Spleen (tissue), 11 donors: ENCODE data around the gene PEAK1. TPM values are rescaled to one million over a fixed set of nuclear protein-coding genes. Genes with fewer than 3 reads are reported as not detected.

Source experiments
- DNase-seq: peaks from one replicate; pipeline ENCODE4 v3.0.0-alpha.2; 2020
- H3K27ac ChIP-seq, 8 donors: fragments of 200-600 bp; sonication (generic) in 7 of 8; 1 replicate in 4 of 8; 2 replicates in 4 of 8; pipeline versions ENCODE4 v1.5.0 to v1.8.0; 2016 to 2021; ENCODE audit warnings: inconsistent platforms in 4 of 8, mild to moderate bottlenecking in 4 of 8, moderate library complexity in 1 of 8
- H3K27me3 ChIP-seq, 7 donors: fragments of 200-600 bp; sonication (generic) in 6 of 7; replicated peaks in 1 of 7; 1 replicate in 4 of 7; 2 replicates in 3 of 7; pipeline versions ENCODE4 v1.5.0 to v1.8.0; 2016 to 2021; ENCODE audit warnings: inconsistent platforms in 3 of 7, mild to moderate bottlenecking in 1 of 7
- H3K36me3 ChIP-seq, 6 donors: fragments of 200-600 bp; sonication (generic) in 5 of 6; 1 replicate in 4 of 6; 2 replicates in 2 of 6; pipeline versions ENCODE4 v1.5.0 to v1.8.0; 2016 to 2021; ENCODE audit warnings: inconsistent platforms in 2 of 6
- H3K4me1 ChIP-seq, 6 donors: fragments of 200-600 bp; sonication (generic) in 5 of 6; 1 replicate in 3 of 6; 2 replicates in 3 of 6; pipeline versions ENCODE4 v1.5.0 to v1.8.0; 2016 to 2021; ENCODE audit warnings: inconsistent platforms in 3 of 6
- H3K4me3 ChIP-seq, 8 donors: fragments of 200-600 bp; sonication (generic) in 7 of 8; 1 replicate in 4 of 8; 2 replicates in 4 of 8; pipeline versions ENCODE4 v1.5.0 to v1.8.0; 2016 to 2021; ENCODE audit warnings: inconsistent platforms in 4 of 8, mild to moderate bottlenecking in 4 of 8, moderate library complexity in 2 of 8
- H3K9me3 ChIP-seq, 8 donors: fragments of 200-600 bp; sonication (generic) in 7 of 8; 1 replicate in 4 of 8; 2 replicates in 4 of 8; pipeline versions ENCODE4 v1.5.0 to v1.8.0; 2016 to 2021; ENCODE audit warnings: inconsistent platforms in 4 of 8
- POLR2A ChIP-seq, 3 donors: fragments of 450-650 bp; IDR thresholded peaks; one replicate each; pipeline ENCODE4 v1.5.1; 2017; ENCODE audit warnings: antibody characterized with exemption in 3 of 3, mild to moderate bottlenecking in 1 of 3
- POLR2AphosphoS5 ChIP-seq, 3 donors: sonication (generic); formaldehyde crosslinking; IDR thresholded peaks; one replicate each; pipeline ENCODE4 v1.5.1; 2017; ENCODE audit warnings: antibody characterized with exemption in 3 of 3
- whole genome bisulfite sequencing, 5 donors: extraction: QIAGEN DNeasy Blood & Tissue Kit in 3 of 5; methylation state at CpG; one replicate each; pipeline versions ENCODE4 v1.1.5 to v1.1.7; 2013 to 2018; 5-methylcytosine and 5-hydroxymethylcytosine counted together
- intact Hi-C: fragments of 100-400 bp; cut with DNase I; formaldehyde crosslinking; loops from one replicate; pipeline ENCODE4 v1.15.0; 2023; ENCODE audit warnings: low total_unique reads
- polyA plus RNA-seq, 3 donors: library from polyadenylated mRNA; stranded (reverse); fragments of 200-250 nt; gene quantifications; one replicate each; pipeline ENCODE4 v1.2.1, GENCODE V29; 2013
- total RNA-seq, 7 donors: library from RNA; depleted of rRNA in 3 of 7; stranded (reverse); fragments of >200 nt in 3 of 7; fragmentation: NEBNext Ultra II Directional in 4 of 7; extraction: Animal tissue kit (Norgen Biotek cat#: 25700) in 4 of 7; gene quantifications; one replicate each; pipeline versions ENCODE4 v1.1.0 to v1.2.1, GENCODE V29; 2016 to 2021
- TF ChIP-seq, protein P1 (sequence below), 11 experiments: fragments of 200-600 bp in 7 of 11; fragments of 450-650 bp in 4 of 11; sonication (generic) in 4 of 11; IDR thresholded peaks in 8 of 11; conservative IDR thresholded peaks in 3 of 11; 1 replicate in 7 of 11; 2 replicates in 4 of 11; pipeline versions ENCODE4 v1.4.0 to v1.8.0; 2016 to 2021; ENCODE audit warnings: antibody characterized with exemption in 11 of 11, inconsistent platforms in 4 of 11, mild to moderate bottlenecking in 1 of 11
- donor health status: healthy with polysubstance abuse.
- donor health status: DM: no; HTN: no; CAD: no; lungs with moderate emphysema.
- donor health status: DM: no; HTN: no; CAD: no.
- donor health status: Bipolar disorder and iron deficiency.
- donor health status: healthy.
- donor health status: DM: no; HTN: no; CAD: no.
- donor health status: DM: yes; HTN: yes; CAD: no.

The PEAK1 gene
- total and polyA plus RNA-seq, 10 donors, result 5.0 to 415 (median 175) TPM

DNA sequence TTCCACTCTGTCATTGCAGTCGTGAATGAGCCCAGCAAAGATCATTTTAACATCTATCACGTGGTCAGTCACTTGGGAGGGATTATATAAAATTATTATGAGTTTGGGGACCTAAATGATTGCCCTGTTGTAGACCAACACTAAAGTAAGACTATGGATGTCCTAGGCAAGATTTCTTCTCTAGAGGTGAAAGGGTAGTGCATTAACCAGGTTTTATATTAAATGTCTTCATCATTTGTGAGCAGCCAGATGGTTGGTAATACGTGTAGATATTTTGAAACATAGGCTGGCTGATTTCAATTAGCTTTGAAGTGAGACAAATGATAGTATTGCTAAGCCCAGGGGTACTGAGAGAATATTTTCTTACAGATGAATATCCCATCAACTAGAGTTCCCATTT, 198.7 kb downstream of the PEAK1 start:
- 89 to 96% (median 90%) methylated on average over 3 of the region's 3 CpGs for WGBS, 5 donors
- TF ChIP-seq POLR2A (IDR thresholded peaks at IDR 0.05) (no peak), POLR2AphosphoS5 (IDR thresholded peaks at IDR 0.05) (no peak)
- TF ChIP-seq, protein P1, sequence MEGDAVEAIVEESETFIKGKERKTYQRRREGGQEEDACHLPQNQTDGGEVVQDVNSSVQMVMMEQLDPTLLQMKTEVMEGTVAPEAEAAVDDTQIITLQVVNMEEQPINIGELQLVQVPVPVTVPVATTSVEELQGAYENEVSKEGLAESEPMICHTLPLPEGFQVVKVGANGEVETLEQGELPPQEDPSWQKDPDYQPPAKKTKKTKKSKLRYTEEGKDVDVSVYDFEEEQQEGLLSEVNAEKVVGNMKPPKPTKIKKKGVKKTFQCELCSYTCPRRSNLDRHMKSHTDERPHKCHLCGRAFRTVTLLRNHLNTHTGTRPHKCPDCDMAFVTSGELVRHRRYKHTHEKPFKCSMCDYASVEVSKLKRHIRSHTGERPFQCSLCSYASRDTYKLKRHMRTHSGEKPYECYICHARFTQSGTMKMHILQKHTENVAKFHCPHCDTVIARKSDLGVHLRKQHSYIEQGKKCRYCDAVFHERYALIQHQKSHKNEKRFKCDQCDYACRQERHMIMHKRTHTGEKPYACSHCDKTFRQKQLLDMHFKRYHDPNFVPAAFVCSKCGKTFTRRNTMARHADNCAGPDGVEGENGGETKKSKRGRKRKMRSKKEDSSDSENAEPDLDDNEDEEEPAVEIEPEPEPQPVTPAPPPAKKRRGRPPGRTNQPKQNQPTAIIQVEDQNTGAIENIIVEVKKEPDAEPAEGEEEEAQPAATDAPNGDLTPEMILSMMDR (IDR thresholded peaks at IDR 0.05 in 8 of 11, conservative IDR thresholded peaks at IDR 0.05 in 3 of 11), result no peak

DNA sequence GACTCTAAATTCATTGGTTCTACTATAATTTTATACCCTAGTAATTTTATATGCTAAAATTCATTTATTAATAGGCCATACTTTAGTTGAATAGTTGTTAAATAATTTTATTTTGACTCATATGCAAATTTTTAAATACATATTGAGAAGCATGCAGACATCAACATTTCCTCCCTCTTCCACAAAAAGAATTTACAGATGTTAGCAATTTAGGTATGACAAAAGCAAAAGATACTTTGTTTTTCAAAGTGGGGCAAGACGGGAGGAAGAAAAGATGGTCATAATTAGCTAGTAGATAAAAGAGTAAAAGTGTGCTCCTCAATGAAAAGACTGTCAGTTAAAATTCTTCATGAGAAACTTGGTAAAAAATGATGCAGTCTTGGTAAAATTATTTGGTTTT, 200.1 kb downstream of the PEAK1 start:
- Histone ChIP-seq H3K27me3 (no peaks in the 10 kb centered on the region), H3K4me1 (peaks cover 7 to 26% (median 11%) of the 10 kb centered on the region in 6 donors), H3K36me3 (peaks cover 0 to 14% (median 0%) of the 10 kb centered on the region in 6 donors), H3K4me3 (no peak overlapping the region), H3K27ac (no peak overlapping the region), H3K9me3 (no peaks in the 10 kb centered on the region)
- DNase-seq, result no peak
- intact Hi-C loops, result no loop called here
- no peak for TF ChIP-seq POLR2A (IDR thresholded peaks at IDR 0.05)
- TF ChIP-seq POLR2AphosphoS5 (IDR thresholded peaks at IDR 0.05), result no peak
- TF ChIP-seq, protein P1 (IDR thresholded peaks at IDR 0.05 in 8 of 11, conservative IDR thresholded peaks at IDR 0.05 in 3 of 11), result no peak
- WGBS, 5 donors, result 79 to 93% (median 90%) methylated on average over 1 of the region's 1 CpG

More for the DNA sequence above, 198.7 kb downstream of the PEAK1 start:
- Histone ChIP-seq H3K27ac (no peak overlapping the region), H3K4me3 (no peak overlapping the region), H3K9me3 (no peaks in the 10 kb centered on the region), H3K27me3 (no peaks in the 10 kb centered on the region), H3K4me1 (peaks cover 7 to 31% (median 17%) of the 10 kb centered on the region in 6 donors), H3K36me3 (peaks cover 0 to 11% (median 0%) of the 10 kb centered on the region in 6 donors)
- DNase-seq, result no peak
- intact Hi-C loops, result no loop called here

DNA sequence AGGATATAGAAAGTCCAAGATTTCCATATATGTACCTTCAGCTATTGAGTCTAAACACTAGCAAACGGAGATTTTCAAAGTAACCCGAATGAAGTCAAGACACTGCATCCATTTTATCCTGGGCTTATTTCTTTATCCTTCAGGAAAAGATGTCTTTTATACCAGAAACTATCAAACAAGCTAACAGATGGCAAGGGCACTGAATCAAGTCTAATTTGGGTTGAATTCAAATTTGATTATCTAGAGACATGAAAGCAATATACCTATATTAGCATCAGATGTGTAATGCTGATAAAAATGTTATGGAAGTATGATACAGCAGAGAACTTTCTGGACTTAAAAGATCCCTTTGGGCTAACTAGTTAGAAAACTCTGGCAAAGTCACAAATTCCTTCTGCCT, 210.7 kb downstream of the PEAK1 start:
- H3K4me3 ChIP-seq, result no peak overlapping the region
- H3K27me3 ChIP-seq, result no peaks in the 10 kb centered on the region
- no peak overlapping the region for H3K27ac ChIP-seq
- no peak for DNase-seq
- peaks cover 0 to 48% (median 2%) of the 10 kb centered on the region in 6 donors for H3K36me3 ChIP-seq
- intact Hi-C loops, result no loop called here
- TF ChIP-seq POLR2A (IDR thresholded peaks at IDR 0.05), result no peak
- TF ChIP-seq, protein P1 (IDR thresholded peaks at IDR 0.05 in 8 of 11, conservative IDR thresholded peaks at IDR 0.05 in 3 of 11), result no peak
- TF ChIP-seq POLR2AphosphoS5 (IDR thresholded peaks at IDR 0.05), result no peak
- WGBS, 5 donors, result 93 to 99% (median 96%) methylated on average over 2 of the region's 2 CpGs
- peaks cover 0 to 5% (median 0%) of the 10 kb centered on the region in 8 donors for H3K9me3 ChIP-seq
- no peaks in the 10 kb centered on the region for H3K4me1 ChIP-seq

DNA sequence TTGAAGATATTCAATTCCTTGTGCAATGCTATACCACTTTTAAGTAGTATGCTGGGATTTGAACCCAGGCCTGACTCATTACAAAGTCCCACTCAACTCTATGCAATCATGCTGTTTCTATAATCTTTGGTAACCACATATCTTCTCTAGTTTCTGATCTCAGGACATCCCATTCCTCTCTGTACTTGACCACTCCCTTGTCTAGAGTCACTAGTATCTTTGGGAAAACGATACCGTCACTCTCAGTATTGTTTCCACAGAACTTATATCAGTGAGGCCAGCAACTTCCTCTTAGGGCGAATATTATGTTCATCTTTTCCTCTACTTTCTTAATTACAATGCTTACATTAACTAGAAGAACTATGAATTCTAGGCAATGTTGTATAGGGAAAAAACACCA, 211.7 kb downstream of the PEAK1 start:
- Histone ChIP-seq H3K27ac (no peak overlapping the region), H3K9me3 (peaks cover 0 to 5% (median 0%) of the 10 kb centered on the region in 8 donors), H3K4me3 (no peak overlapping the region), H3K27me3 (no peaks in the 10 kb centered on the region), H3K4me1 (no peaks in the 10 kb centered on the region), H3K36me3 (peaks cover 0 to 40% (median 2%) of the 10 kb centered on the region in 6 donors)
- TF ChIP-seq POLR2AphosphoS5 (IDR thresholded peaks at IDR 0.05) (no peak), POLR2A (IDR thresholded peaks at IDR 0.05) (no peak)
- TF ChIP-seq, protein P1 (IDR thresholded peaks at IDR 0.05 in 8 of 11, conservative IDR thresholded peaks at IDR 0.05 in 3 of 11), result no peak
- no peak for DNase-seq
- intact Hi-C loops, result no loop called here
- WGBS, 5 donors, result 64 to 79% (median 66%) methylated on average over 3 of the region's 3 CpGs
